HEK293 (cell line): ENCODE measurements around the gene FILIP1L.

Experiments
- CTCF ChIA-PET: fragments of 350-600 bp; formaldehyde crosslinking; extraction: SDS; loops from one replicate; lab custom pipeline; 2021; ENCODE audit warnings: antibody characterized with exemption; lab: Yijun Ruan, JAX
- POLR2A ChIA-PET: fragments of 300-600 bp; formaldehyde crosslinking; extraction: SDS; loops from one replicate; lab custom pipeline; 2020; ENCODE audit warnings: antibody characterized with exemption, inconsistent platforms; lab: Yijun Ruan, JAX
- H3K27ac ChIP-seq: fragments of 200-500 bp; sonication (Bioruptor generic); 2 replicates; pipeline ENCODE4 v1.5.1; 2014; ENCODE audit warnings: low read depth, low read length, control low read depth, inconsistent platforms; ENCODE audit errors: extremely low read depth
- H3K36me3 ChIP-seq, 2 experiments: fragments of 200-500 bp in 1 of 2; sonication (Bioruptor generic) in 1 of 2; 1 replicate in 1 of 2; 2 replicates in 1 of 2; pipeline ENCODE4 v1.5.1; 2014 to 2017; ENCODE audit warnings: inconsistent platforms in 2 of 2, low read length in 2 of 2; ENCODE audit not compliant: control insufficient read depth in 2 of 2, insufficient read depth in 1 of 2
- H3K4me1 ChIP-seq: fragments of 200-500 bp; sonication (Bioruptor generic); 2 replicates; pipeline ENCODE4 v1.5.1; 2014; ENCODE audit warnings: mild to moderate bottlenecking, low read length, inconsistent platforms; ENCODE audit not compliant: control insufficient read depth, insufficient read depth
- H3K4me3 ChIP-seq: 2 replicates; pipeline ENCODE4 v1.5.1; 2011; ENCODE audit warnings: low read depth, mild to moderate bottlenecking, control low read depth, low read length, moderate library complexity
- H3K9me3 ChIP-seq: fragments of 200-500 bp; sonication (Bioruptor generic); 2 replicates; pipeline ENCODE4 v1.5.1; 2014; ENCODE audit warnings: low read depth, low read length, inconsistent platforms; ENCODE audit not compliant: control insufficient read depth, insufficient read depth
- KLF16 ChIP-seq: fragments of 450-650 bp; formaldehyde crosslinking; IDR thresholded peaks from 2 replicates; pipeline ENCODE4 v1.5.1; 2017; ENCODE audit warnings: missing biosample characterization, missing genetic modification characterization
- KLF17 ChIP-seq: fragments of 450-650 bp; formaldehyde crosslinking; IDR thresholded peaks from 2 replicates; pipeline ENCODE4 v1.5.1; 2016; ENCODE audit warnings: missing biosample characterization, missing genetic modification characterization
- OSR2 ChIP-seq: fragments of 450-650 bp; formaldehyde crosslinking; IDR thresholded peaks from 2 replicates; pipeline ENCODE4 v1.5.1; 2016; ENCODE audit warnings: missing biosample characterization, missing genetic modification characterization
- PRDM2 ChIP-seq: fragments of 450-650 bp; formaldehyde crosslinking; IDR thresholded peaks from 2 replicates; pipeline ENCODE4 v1.5.1; 2016; ENCODE audit warnings: missing biosample characterization, missing genetic modification characterization, borderline replicate concordance
- REPIN1 ChIP-seq: fragments of 450-650 bp; formaldehyde crosslinking; IDR thresholded peaks from 2 replicates; pipeline ENCODE4 v1.5.1; 2017; ENCODE audit warnings: missing biosample characterization, missing genetic modification characterization, low read depth
- SALL2 ChIP-seq: fragments of 450-650 bp; formaldehyde crosslinking; IDR thresholded peaks from 2 replicates; pipeline ENCODE4 v1.5.0; 2017; ENCODE audit warnings: missing biosample characterization, mild to moderate bottlenecking, missing genetic modification characterization, borderline replicate concordance
- SETDB1 ChIP-seq: IDR thresholded peaks from one replicate; pipeline ENCODE4 v1.6.1; 2017; ENCODE audit warnings: mild to moderate bottlenecking, low read length, moderate library complexity, mixed read lengths; ENCODE audit not compliant: insufficient read length
- ZBTB1 ChIP-seq: fragments of 450-650 bp; formaldehyde crosslinking; IDR thresholded peaks from 2 replicates; pipeline ENCODE4 v1.5.1; 2016; ENCODE audit warnings: missing biosample characterization, missing genetic modification characterization
- ZBTB26 ChIP-seq: fragments of 450-650 bp; formaldehyde crosslinking; optimal IDR thresholded peaks from 2 replicates; pipeline ENCODE3; 2016; ENCODE audit warnings: missing biosample characterization, mild to moderate bottlenecking, missing genetic modification characterization
- ZNF10 ChIP-seq: fragments of 450-650 bp; formaldehyde crosslinking; IDR thresholded peaks from 2 replicates; pipeline ENCODE4 v1.5.1; 2017; ENCODE audit warnings: missing biosample characterization, missing genetic modification characterization
- ZNF148 ChIP-seq: fragments of 450-650 bp; formaldehyde crosslinking; IDR thresholded peaks from 2 replicates; pipeline ENCODE4 v1.5.0; 2017; ENCODE audit warnings: missing biosample characterization, missing genetic modification characterization, borderline replicate concordance
- ZNF174 ChIP-seq: fragments of 450-650 bp; formaldehyde crosslinking; IDR thresholded peaks from 2 replicates; pipeline ENCODE4 v1.5.0; 2017; ENCODE audit warnings: missing biosample characterization, mild to moderate bottlenecking, missing genetic modification characterization
- ZNF184 ChIP-seq: fragments of 450-650 bp; IDR thresholded peaks from 2 replicates; pipeline ENCODE4 v1.5.1; 2018; ENCODE audit warnings: missing biosample characterization, mild to moderate bottlenecking, missing genetic modification characterization
- ZNF214 ChIP-seq: fragments of 450-650 bp; formaldehyde crosslinking; IDR thresholded peaks from 2 replicates; pipeline ENCODE4 v1.5.1; 2017; ENCODE audit warnings: missing biosample characterization, mild to moderate bottlenecking, missing genetic modification characterization, borderline replicate concordance
- ZNF302 ChIP-seq: fragments of 450-650 bp; formaldehyde crosslinking; IDR thresholded peaks from 2 replicates; pipeline ENCODE4 v1.5.1; 2016; ENCODE audit warnings: missing biosample characterization, missing genetic modification characterization, low read depth
- ZNF423 ChIP-seq: fragments of 450-650 bp; formaldehyde crosslinking; IDR thresholded peaks from 2 replicates; pipeline ENCODE4 v1.5.1; 2016; ENCODE audit warnings: missing biosample characterization, missing genetic modification characterization
- ZNF701 ChIP-seq: fragments of 450-650 bp; formaldehyde crosslinking; IDR thresholded peaks from 2 replicates; pipeline ENCODE4 v1.5.1; 2016; ENCODE audit warnings: missing biosample characterization, missing genetic modification characterization
- ZNF791 ChIP-seq: fragments of 450-650 bp; formaldehyde crosslinking; IDR thresholded peaks from 2 replicates; pipeline ENCODE4 v1.5.1; 2016; ENCODE audit warnings: missing biosample characterization, missing genetic modification characterization
- ZSCAN30 ChIP-seq: fragments of 450-650 bp; IDR thresholded peaks from 2 replicates; pipeline ENCODE4 v1.5.1; 2018; ENCODE audit warnings: missing biosample characterization, mild to moderate bottlenecking, missing genetic modification characterization, moderate library complexity

The FILIP1L gene

GRCh38 chr3:99967796-99968195 is 146.5 kb downstream of the FILIP1L start:
- no peak overlapping the region for H3K27ac ChIP-seq
- ChIA-PET CTCF (interaction anchor here (0.6 to 1.2 kb wide), 4 partner anchors 15 to 136 kb away, joined by 3 to 4 read pairs (median 4); no protein-coding TSS in a partner anchor), POLR2A (no interaction called here)
- no peak overlapping the region for H3K4me3 ChIP-seq
- H3K36me3 ChIP-seq = no peaks in the 10 kb centered on the region
- no peaks in the 10 kb centered on the region for H3K9me3 ChIP-seq
- TF ChIP-seq ZNF214 = no peak
- TF ChIP-seq ZBTB26 (tag by site-specific recombination) = no peak
- no peak for TF ChIP-seq REPIN1
- no peak for TF ChIP-seq KLF16 (tag by site-specific recombination)
- TF ChIP-seq SALL2 (tag by site-specific recombination) = no peak
- H3K4me1 ChIP-seq = 0 out of 2 replicates have a peak, but pooled peaks cover 2% of the 10 kb centered on the region

GRCh38 chr3:99966662-99967416 is 147.5 kb downstream of the FILIP1L start:
- Histone ChIP-seq H3K4me1 (0 out of 2 replicates have a peak, but pooled peaks cover 2% of the 10 kb centered on the region), H3K27ac (no peak overlapping the region), H3K4me3 (no peak overlapping the region), H3K36me3 (no peaks in the 10 kb centered on the region), H3K9me3 (no peaks in the 10 kb centered on the region)
- POLR2A ChIA-PET = no interaction called here
- CTCF ChIA-PET = interaction anchor here (0.6 to 1.2 kb wide), 4 partner anchors 16 to 135 kb away, joined by 3 to 4 read pairs (median 4); no protein-coding TSS in a partner anchor
- TF ChIP-seq ZNF10 (tag by site-specific recombination) (no peak), SETDB1 (no peak), ZNF791 (tag by site-specific recombination) (no peak), ZNF423 (no peak), ZNF701 (no peak), KLF17 (tag by site-specific recombination) (no peak)

- CTCF ChIA-PET = no interaction called here
- no peak for TF ChIP-seq ZSCAN30 (tag by site-specific recombination)
- TF ChIP-seq ZNF174 (tag by site-specific recombination) = no peak
- TF ChIP-seq ZNF148 (tag by site-specific recombination) = no peak
- no peak for TF ChIP-seq OSR2 (tag by site-specific recombination)
- TF ChIP-seq ZBTB1 = no peak
- no peak for TF ChIP-seq ZNF302
- no peak for TF ChIP-seq PRDM2 (tag by site-specific recombination)
- TF ChIP-seq ZNF184 (tag by site-specific recombination) = no peak
- Histone ChIP-seq H3K4me1 (0 out of 2 replicates have a peak, but pooled peaks cover 6% of the 10 kb centered on the region), H3K36me3 (no peaks in the 10 kb centered on the region), H3K9me3 (no peaks in the 10 kb centered on the region), H3K27ac (no peak overlapping the region), H3K4me3 (no peak overlapping the region)
- POLR2A ChIA-PET = no interaction called here
Observed at GRCh38 chr3:99965681-99966408, 148.5 kb downstream of the FILIP1L start.
